CD14-positive monocyte (primary cell): ENCODE data around the gene EPB41L2. TPM values are rescaled to one million over a fixed set of nuclear protein-coding genes. Genes with fewer than 3 reads are reported as not detected.

Source experiments
- DNase-seq, 3 donors: peaks; one replicate each; pipeline ENCODE4 v3.0.0-alpha.2; 2011 to 2022
- H2AFZ ChIP-seq: 2 replicates; pipeline ENCODE4 v1.6.0; 2012; ENCODE audit warnings: mild to moderate bottlenecking, low read depth, low read length, inconsistent platforms; ENCODE audit not compliant: insufficient read depth, poor library complexity, severe bottlenecking
- H3K27ac ChIP-seq, 2 donors: 1 replicate in 1 of 2; 2 replicates in 1 of 2; pipeline ENCODE4 v1.5.1; 2012 to 2013; ENCODE audit warnings: low read length in 2 of 2, control low read depth in 1 of 2, inconsistent platforms in 1 of 2, low read depth in 1 of 2, mild to moderate bottlenecking in 1 of 2
- H3K27me3 ChIP-seq, 2 donors: one replicate each; pipeline versions ENCODE4 v1.6.0 to v1.6.1; 2011 to 2013; ENCODE audit warnings: low read length in 2 of 2; ENCODE audit not compliant: control insufficient read depth in 2 of 2, insufficient read depth in 2 of 2
- H3K36me3 ChIP-seq, 2 donors: replicated peaks in 1 of 2; 1 replicate in 1 of 2; 2 replicates in 1 of 2; pipeline versions ENCODE4 v1.5.1 to v1.6.1; 2012 to 2013; ENCODE audit warnings: low read length in 2 of 2, control low read depth in 1 of 2, inconsistent platforms in 1 of 2, mild to moderate bottlenecking in 1 of 2; ENCODE audit not compliant: insufficient read depth in 2 of 2, control insufficient read depth in 1 of 2
- H3K4me1 ChIP-seq, 2 donors: 1 replicate in 1 of 2; 2 replicates in 1 of 2; pipeline versions ENCODE4 v1.5.1 to v1.6.1; 2012 to 2013; ENCODE audit warnings: low read length in 2 of 2, control low read depth in 1 of 2, inconsistent platforms in 1 of 2, mild to moderate bottlenecking in 1 of 2, moderate library complexity in 1 of 2; ENCODE audit not compliant: insufficient read depth in 2 of 2, control insufficient read depth in 1 of 2
- H3K4me2 ChIP-seq: replicated peaks from 2 replicates; pipeline ENCODE3; 2012; ENCODE audit warnings: low read length, moderate library complexity, mild to moderate bottlenecking; ENCODE audit not compliant: poor library complexity, severe bottlenecking; ENCODE audit errors: extremely low read depth
- H3K4me3 ChIP-seq, 3 experiments: fragments of 200-600 bp in 1 of 3; sonication (generic) in 1 of 3; replicated peaks in 1 of 3; 1 replicate in 2 of 3; 2 replicates in 1 of 3; pipeline ENCODE4 v1.5.1; 2011 to 2013; ENCODE audit warnings: low read length in 3 of 3, mild to moderate bottlenecking in 3 of 3, control low read depth in 2 of 3, low read depth in 2 of 3, inconsistent platforms in 1 of 3, moderate library complexity in 1 of 3
- H3K79me2 ChIP-seq: 2 replicates; pipeline ENCODE4 v1.6.0; 2012; ENCODE audit warnings: mild to moderate bottlenecking, control low read depth, inconsistent platforms, low read length, moderate library complexity; ENCODE audit not compliant: insufficient read depth
- H3K9ac ChIP-seq: 2 replicates; pipeline ENCODE4 v1.6.0; 2017; ENCODE audit warnings: low read length, mild to moderate bottlenecking; ENCODE audit not compliant: insufficient read depth, poor library complexity, severe bottlenecking
- H3K9me3 ChIP-seq, 2 donors: replicated peaks in 1 of 2; 1 replicate in 1 of 2; 2 replicates in 1 of 2; pipeline versions ENCODE4 v1.5.1 to v1.6.1; 2012 to 2013; ENCODE audit warnings: low read length in 2 of 2, control low read depth in 1 of 2; ENCODE audit not compliant: control insufficient read depth in 1 of 2, insufficient read depth in 1 of 2
- H4K20me1 ChIP-seq: 2 replicates; pipeline ENCODE4 v1.6.0; 2012; ENCODE audit warnings: mild to moderate bottlenecking, low read length, control low read depth, moderate library complexity; ENCODE audit not compliant: insufficient read depth
- H3K27ac Mint-ChIP-seq, 7 donors: one replicate each; pipeline ENCODE4 v1.8.0; 2020; ENCODE audit warnings: mild to moderate bottlenecking in 7 of 7, mixed read lengths in 7 of 7, moderate library complexity in 6 of 7, inconsistent platforms in 2 of 7
- H3K27me3 Mint-ChIP-seq, 3 donors: one replicate each; pipeline ENCODE4 v1.8.0; 2021 to 2022; ENCODE audit warnings: low read depth in 3 of 3, mild to moderate bottlenecking in 3 of 3, mixed read lengths in 3 of 3, moderate library complexity in 3 of 3, inconsistent platforms in 1 of 3
- H3K36me3 Mint-ChIP-seq, 2 donors: one replicate each; pipeline ENCODE4 v1.8.0; 2020; ENCODE audit warnings: mixed read lengths in 2 of 2, inconsistent platforms in 1 of 2, mild to moderate bottlenecking in 1 of 2
- H3K4me1 Mint-ChIP-seq: one replicate; pipeline ENCODE4 v1.8.0; 2020; ENCODE audit warnings: mild to moderate bottlenecking, mixed read lengths
- H3K4me3 Mint-ChIP-seq, 2 donors: one replicate each; pipeline ENCODE4 v1.8.0; 2020; ENCODE audit warnings: mild to moderate bottlenecking in 2 of 2, mixed read lengths in 2 of 2, moderate library complexity in 1 of 2
- H3K9me3 Mint-ChIP-seq, 7 donors: one replicate each; pipeline ENCODE4 v1.8.0; 2020 to 2022; ENCODE audit warnings: mixed read lengths in 7 of 7, mild to moderate bottlenecking in 6 of 7, moderate library complexity in 6 of 7, inconsistent platforms in 2 of 7
- WGBS: methylation state at CpG from one replicate; pipeline ENCODE4 v1.1.5; 2013; ENCODE audit warnings: missing lambda C conversion rate; ENCODE audit not compliant: insufficient coverage; 5-methylcytosine and 5-hydroxymethylcytosine counted together
- intact Hi-C, 2 donors: fragments of 100-400 bp; cut with micrococcal nuclease; formaldehyde crosslinking; loops; one replicate each; pipeline versions ENCODE4 v1.15.0 to v1.15.1; 2023
- polyA plus RNA-seq, 3 donors: library from polyadenylated mRNA; depleted of rRNA in 1 of 3; unstranded in 2 of 3; stranded (reverse) in 1 of 3; fragments of 300-500 nt in 2 of 3; fragments of >200 nt in 1 of 3; fragmentation: Illumina TruSeq in 2 of 3; gene quantifications; 1 replicate in 2 of 3; 2 replicates in 1 of 3; pipeline ENCODE4 v1.2.3, GENCODE V29; 2012 to 2021
- TF ChIP-seq, protein P1 (sequence below): fragments of 200-600 bp; IDR thresholded peaks from one replicate; pipeline ENCODE4 v1.8.0; 2022; ENCODE audit warnings: antibody characterized with exemption, mild to moderate bottlenecking

The EPB41L2 gene
- polyA plus RNA-seq, 3 donors = 3.4 to 7.2 (median 4.6) TPM

DNA sequence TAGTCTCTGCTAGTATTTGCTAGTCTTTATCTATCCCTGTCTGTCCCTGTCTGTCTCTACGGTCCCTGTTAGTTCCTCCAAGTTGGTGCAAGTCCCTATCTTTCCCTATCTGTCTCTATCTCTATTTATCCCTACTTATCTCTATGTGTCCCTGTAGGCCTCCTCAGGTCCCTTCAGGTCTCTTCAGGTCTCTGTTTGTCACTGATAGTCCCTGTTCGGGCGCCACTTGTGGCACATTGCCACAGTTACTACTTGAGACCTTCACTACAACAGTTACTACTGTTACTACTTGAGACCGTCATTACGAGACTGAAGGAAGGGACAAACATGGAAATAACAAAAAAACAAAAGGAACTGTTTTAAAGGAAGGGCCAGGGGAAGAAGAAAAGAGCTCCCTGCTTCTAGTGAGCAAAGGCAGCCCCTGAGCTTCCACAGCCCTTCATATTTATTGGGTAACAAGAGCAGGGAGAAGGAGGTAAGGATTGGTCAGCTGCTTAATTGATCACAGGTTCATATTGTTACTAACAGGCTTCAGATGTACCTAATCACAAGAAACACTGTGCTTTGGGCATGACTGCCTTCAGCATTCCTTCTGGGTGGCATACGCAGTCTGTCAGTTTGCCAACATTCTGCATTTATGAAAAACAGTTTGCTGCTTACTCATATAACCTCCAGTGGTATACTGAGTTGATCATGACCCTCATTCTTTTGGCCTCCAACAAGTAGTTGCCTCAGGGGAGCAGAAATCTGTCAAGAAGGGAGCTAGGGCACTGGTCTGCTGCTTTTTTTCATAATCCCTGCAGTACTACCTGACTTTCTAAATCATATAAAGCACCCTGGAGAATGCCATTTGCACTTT is 8.4 kb downstream of the EPB41L2 start:
- Histone ChIP-seq H3K4me3 (no peak overlapping the region), H3K4me2 (no peak overlapping the region), H3K27me3 (no peaks in the 10 kb centered on the region), H4K20me1 (no peaks in the 10 kb centered on the region), H3K9me3 (peaks cover 33 to 36% of the 10 kb centered on the region in 2 donors), H3K36me3 (peaks cover 0 to 8% of the 10 kb centered on the region in 2 donors), H3K9ac (no peak overlapping the region), H2AFZ (no peak overlapping the region), H3K4me1 (no peaks in the 10 kb centered on the region), H3K27ac (no peak overlapping the region), H3K79me2 (peaks cover 5% of the 10 kb centered on the region)
- H3K9me3 Mint-ChIP-seq = peaks cover 27 to 57% (median 41%) of the 10 kb centered on the region in 7 donors
- peaks cover 0 to 2% (median 0%) of the 10 kb centered on the region in 3 donors for H3K27me3 Mint-ChIP-seq
- no peak for DNase-seq
- TF ChIP-seq, protein P1, sequence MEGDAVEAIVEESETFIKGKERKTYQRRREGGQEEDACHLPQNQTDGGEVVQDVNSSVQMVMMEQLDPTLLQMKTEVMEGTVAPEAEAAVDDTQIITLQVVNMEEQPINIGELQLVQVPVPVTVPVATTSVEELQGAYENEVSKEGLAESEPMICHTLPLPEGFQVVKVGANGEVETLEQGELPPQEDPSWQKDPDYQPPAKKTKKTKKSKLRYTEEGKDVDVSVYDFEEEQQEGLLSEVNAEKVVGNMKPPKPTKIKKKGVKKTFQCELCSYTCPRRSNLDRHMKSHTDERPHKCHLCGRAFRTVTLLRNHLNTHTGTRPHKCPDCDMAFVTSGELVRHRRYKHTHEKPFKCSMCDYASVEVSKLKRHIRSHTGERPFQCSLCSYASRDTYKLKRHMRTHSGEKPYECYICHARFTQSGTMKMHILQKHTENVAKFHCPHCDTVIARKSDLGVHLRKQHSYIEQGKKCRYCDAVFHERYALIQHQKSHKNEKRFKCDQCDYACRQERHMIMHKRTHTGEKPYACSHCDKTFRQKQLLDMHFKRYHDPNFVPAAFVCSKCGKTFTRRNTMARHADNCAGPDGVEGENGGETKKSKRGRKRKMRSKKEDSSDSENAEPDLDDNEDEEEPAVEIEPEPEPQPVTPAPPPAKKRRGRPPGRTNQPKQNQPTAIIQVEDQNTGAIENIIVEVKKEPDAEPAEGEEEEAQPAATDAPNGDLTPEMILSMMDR = no peak
- H3K36me3 Mint-ChIP-seq = peaks cover 0 to 7% of the 10 kb centered on the region in 2 donors
- H3K4me1 Mint-ChIP-seq = no peaks in the 10 kb centered on the region
- H3K27ac Mint-ChIP-seq = no peak overlapping the region
- 86% methylated on average over 2 of the region's 6 CpGs for WGBS
- intact Hi-C loops = no loop called here
- H3K4me3 Mint-ChIP-seq = no peak overlapping the region

DNA sequence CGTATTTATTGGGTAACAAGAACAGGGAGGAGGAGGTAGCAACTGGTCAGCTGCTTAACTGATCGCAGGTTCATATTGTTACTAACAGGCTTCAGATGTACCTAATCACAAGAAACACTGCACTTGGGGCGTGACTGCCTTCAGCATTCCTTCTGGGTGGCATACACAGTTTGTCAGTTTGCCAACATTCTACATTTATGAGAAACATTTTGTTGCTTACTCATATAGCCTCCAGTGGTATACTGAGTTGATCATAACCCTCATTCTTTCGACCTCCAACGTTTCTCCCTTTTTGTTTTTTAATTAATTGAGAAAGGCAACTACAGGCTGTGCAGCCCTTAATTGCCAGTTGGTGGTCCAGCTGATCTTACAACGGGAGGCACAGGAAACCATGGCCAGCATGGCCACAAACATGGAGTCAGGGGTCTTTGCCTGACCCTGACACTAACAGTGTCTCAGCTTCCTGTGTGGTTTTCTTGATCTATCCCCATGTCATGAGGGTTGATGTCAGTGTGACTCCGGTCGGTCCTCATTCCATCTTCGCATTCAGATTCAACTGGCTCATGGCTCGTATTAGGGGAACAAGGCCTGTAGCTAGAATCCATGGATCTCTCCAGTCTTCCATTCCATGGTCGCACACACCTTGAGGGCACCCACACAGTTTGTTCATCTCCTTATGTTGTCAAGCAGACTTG is 9.4 kb downstream of the EPB41L2 start:
- H3K27ac Mint-ChIP-seq = no peak overlapping the region
- no peaks in the 10 kb centered on the region for H3K4me1 ChIP-seq
- H2AFZ ChIP-seq = no peak overlapping the region
- peaks cover 25 to 51% (median 40%) of the 10 kb centered on the region in 7 donors for H3K9me3 Mint-ChIP-seq
- TF ChIP-seq, protein P1 = no peak
- H3K9me3 ChIP-seq = peaks cover 33 to 36% of the 10 kb centered on the region in 2 donors
- H3K27me3 Mint-ChIP-seq = peaks cover 0 to 2% (median 0%) of the 10 kb centered on the region in 3 donors
- no peaks in the 10 kb centered on the region for H3K79me2 ChIP-seq
- H4K20me1 ChIP-seq = no peaks in the 10 kb centered on the region
- H3K4me2 ChIP-seq = no peak overlapping the region
- intact Hi-C loops = no loop called here
- no peaks in the 10 kb centered on the region for H3K27me3 ChIP-seq
- no peak overlapping the region for H3K27ac ChIP-seq
- no peaks in the 10 kb centered on the region for H3K4me1 Mint-ChIP-seq
- peaks cover 0 to 7% of the 10 kb centered on the region in 2 donors for H3K36me3 Mint-ChIP-seq
- 97% methylated on average over 3 of the region's 11 CpGs for WGBS
- no peak for DNase-seq
- no peak overlapping the region for H3K4me3 ChIP-seq
- H3K4me3 Mint-ChIP-seq = no peak overlapping the region
- no peak overlapping the region for H3K9ac ChIP-seq
- H3K36me3 ChIP-seq = peaks cover 0 to 8% of the 10 kb centered on the region in 2 donors
